CD4-positive, alpha-beta T cell (primary cell): Measurements from ENCODE around the gene POLRMT. TPM values are rescaled to one million over a fixed set of nuclear protein-coding genes. Genes with fewer than 3 reads are reported as not detected.

Experiments used
- ATAC-seq: fragments of 200-7000 bp; cut with Tn5 transposase; one replicate; pipeline ENCODE4 v1.10.0; 2022; ENCODE audit warnings: mild to moderate bottlenecking; ENCODE audit not compliant: poor library complexity
- CTCF ChIA-PET: fragments of 350-600 bp; sonication (Branson Sonifier 250); formaldehyde crosslinking; loops from one replicate; lab custom pipeline; 2021; ENCODE audit warnings: antibody characterized with exemption, inconsistent platforms; lab: Charles Lee
- POLR2A ChIA-PET: fragments of 350-600 bp; sonication (Branson Sonifier 250); formaldehyde crosslinking; loops from one replicate; lab custom pipeline; 2021; ENCODE audit warnings: antibody characterized with exemption, inconsistent platforms; lab: Charles Lee
- DNase-seq, 14 experiments: peaks; one replicate each; pipeline ENCODE4 v3.0.0-alpha.2; 2013 to 2020; ENCODE audit warnings: mixed read lengths in 2 of 14
- H3K27ac ChIP-seq, 2 donors: one replicate each; pipeline versions ENCODE4 v1.5.1 to v1.7.0; 2013; ENCODE audit warnings: low read length in 2 of 2, low read depth in 1 of 2, mild to moderate bottlenecking in 1 of 2
- H3K27me3 ChIP-seq, 2 experiments: 1 replicate in 1 of 2; 2 replicates in 1 of 2; pipeline versions ENCODE4 v1.6.1 to v1.7.0; 2013; ENCODE audit warnings: low read length in 2 of 2, control low read depth in 1 of 2, mild to moderate bottlenecking in 1 of 2, moderate library complexity in 1 of 2; ENCODE audit not compliant: insufficient read depth in 2 of 2, control insufficient read depth in 1 of 2
- H3K36me3 ChIP-seq: one replicate; pipeline ENCODE4 v1.6.1; 2013; ENCODE audit warnings: low read length, control low read depth; ENCODE audit not compliant: insufficient read depth
- H3K4me1 ChIP-seq: one replicate; pipeline ENCODE4 v1.6.1; 2013; ENCODE audit warnings: low read length, control low read depth; ENCODE audit not compliant: insufficient read depth
- H3K4me3 ChIP-seq: one replicate; pipeline ENCODE4 v1.5.1; 2013; ENCODE audit warnings: mild to moderate bottlenecking, low read length, moderate library complexity
- H3K9me3 ChIP-seq, 2 experiments: 1 replicate in 1 of 2; 2 replicates in 1 of 2; pipeline versions ENCODE4 v1.6.1 to v1.7.0; 2013; ENCODE audit warnings: low read length in 2 of 2, mild to moderate bottlenecking in 2 of 2, control low read depth in 1 of 2, moderate library complexity in 1 of 2; ENCODE audit not compliant: control insufficient read depth in 1 of 2, insufficient read depth in 1 of 2
- H3K27ac Mint-ChIP-seq: one replicate; pipeline ENCODE4 v1.8.0; 2020; ENCODE audit warnings: mixed read lengths
- H3K27me3 Mint-ChIP-seq: one replicate; pipeline ENCODE4 v1.8.0; 2021; ENCODE audit warnings: mixed read lengths
- H3K36me3 Mint-ChIP-seq: one replicate; pipeline ENCODE4 v1.8.0; 2021; ENCODE audit warnings: low read depth, mixed read lengths
- H3K4me1 Mint-ChIP-seq: one replicate; pipeline ENCODE4 v1.8.0; 2021; ENCODE audit warnings: low read depth, mixed read lengths
- H3K4me3 Mint-ChIP-seq: one replicate; pipeline ENCODE4 v1.8.0; 2020; ENCODE audit warnings: mild to moderate bottlenecking, mixed read lengths
- H3K9me3 Mint-ChIP-seq: one replicate; pipeline ENCODE4 v1.8.0; 2020; ENCODE audit warnings: mixed read lengths
- CTCF ChIP-seq: fragments of 200-600 bp; IDR thresholded peaks from one replicate; pipeline ENCODE4 v1.8.0; 2022; ENCODE audit warnings: antibody characterized with exemption, mild to moderate bottlenecking
- intact Hi-C, 2 experiments: fragments of 100-400 bp; cut with DNase I in 1 of 2; cut with micrococcal nuclease in 1 of 2; formaldehyde crosslinking; loops; one replicate each; pipeline versions ENCODE4 v1.15.1 to v1.9.0; 2023 to 2025; cut with DNase I, micrococcal nuclease
- total RNA-seq, 174 experiments: library from RNA in 2 of 174; stranded (reverse) in 2 of 174; gene quantifications; one replicate each; pipeline ENCODE4 v1.2.3 and lab custom pipeline; 2021 to 2026

POLRMT gene
- total RNA-seq, 2 experiments from 2014 or later: 54.4 to 56.2 TPM

DNA sequence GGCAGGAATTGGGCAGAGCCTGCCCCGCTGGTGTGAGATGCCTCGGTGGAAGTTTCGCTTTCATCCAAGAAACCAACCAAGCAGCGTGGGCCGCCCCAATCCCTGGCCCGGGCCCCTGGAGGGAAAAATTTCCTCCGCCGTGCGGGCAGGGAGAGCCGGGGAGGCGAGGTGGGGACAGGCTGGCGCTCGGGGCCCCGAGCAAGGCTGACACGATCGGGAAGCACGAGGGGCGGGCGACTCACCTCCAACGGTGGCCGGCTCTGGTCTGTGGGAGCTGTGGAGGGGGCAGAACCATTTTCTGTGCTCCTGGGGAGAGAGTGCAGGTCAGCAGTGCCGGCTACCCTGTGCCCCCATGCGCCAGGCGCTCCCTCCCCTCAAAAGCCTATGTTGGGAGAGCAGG is 18.7 kb upstream of the POLRMT start:
- Mint-ChIP-seq H3K27ac (no peak overlapping the region), H3K36me3 (peaks cover 38% of the 10 kb centered on the region), H3K4me1 (peaks cover 20% of the 10 kb centered on the region), H3K9me3 (no peaks in the 10 kb centered on the region), H3K27me3 (no peaks in the 10 kb centered on the region), H3K4me3 (no peak overlapping the region)
- intact Hi-C loops: no loop called here
- ChIA-PET POLR2A (interaction anchor here (0.9 kb wide), 1 partner anchor 9 kb away, joined by 4 read pairs; no protein-coding TSS in a partner anchor), CTCF (no interaction called here)
- no peak for DNase-seq
- Histone ChIP-seq H3K27me3 (no peaks in the 10 kb centered on the region), H3K9me3 (no peaks in the 10 kb centered on the region), H3K36me3 (peaks cover 77% of the 10 kb centered on the region), H3K4me1 (peaks cover 45% of the 10 kb centered on the region), H3K27ac (no peak overlapping the region), H3K4me3 (no peak overlapping the region)
- no peak for TF ChIP-seq CTCF
- ATAC-seq: no peak

DNA sequence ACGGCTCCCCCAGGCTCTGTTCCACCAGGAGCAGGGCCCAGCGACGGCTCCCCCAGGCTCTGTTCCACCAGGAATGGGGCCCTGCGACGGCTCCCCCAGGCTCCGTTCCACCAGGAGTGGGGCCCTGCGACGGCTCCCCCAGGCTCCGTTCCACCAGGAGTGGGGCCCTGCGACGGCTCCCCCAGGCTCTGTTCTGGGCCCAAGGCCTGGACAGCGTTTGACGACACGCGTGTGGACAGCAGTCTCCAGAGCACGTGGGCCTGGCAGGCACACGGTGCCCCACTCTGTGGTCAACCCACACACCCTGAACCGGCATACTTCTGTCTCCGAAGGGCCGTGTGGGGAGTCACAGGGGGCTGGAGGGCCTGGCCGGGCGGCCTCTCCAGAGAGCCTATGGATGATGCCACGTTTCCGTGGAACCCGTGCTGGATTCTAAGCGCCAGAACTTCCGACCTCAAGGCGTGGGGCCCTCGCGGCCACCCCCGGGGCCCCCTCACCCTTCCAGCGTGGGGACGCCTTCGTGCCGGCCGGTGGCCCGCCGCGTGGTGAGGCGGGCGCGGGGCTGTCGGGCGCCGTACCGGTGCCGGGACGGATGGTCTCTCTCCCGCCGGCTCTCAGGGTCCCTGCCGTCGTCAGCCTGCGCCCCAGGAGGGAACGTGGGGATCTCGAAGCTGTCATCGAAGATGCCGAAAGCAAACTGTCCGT is 17.9 kb upstream of the POLRMT start:
- intact Hi-C loops: no loop called here
- Histone ChIP-seq H3K4me3 (no peak overlapping the region), H3K4me1 (peaks cover 37% of the 10 kb centered on the region), H3K27me3 (no peaks in the 10 kb centered on the region), H3K27ac (no peak overlapping the region), H3K9me3 (no peaks in the 10 kb centered on the region), H3K36me3 (peaks cover 80% of the 10 kb centered on the region)
- Mint-ChIP-seq H3K4me3 (no peak overlapping the region), H3K4me1 (peaks cover 16% of the 10 kb centered on the region), H3K9me3 (no peaks in the 10 kb centered on the region), H3K27me3 (no peaks in the 10 kb centered on the region), H3K36me3 (peaks cover 37% of the 10 kb centered on the region), H3K27ac (peak overlapping the region; percentile 56)
- ATAC-seq (no peak), DNase-seq (peak in 1 of 14 experiments; percentile 27)
- TF ChIP-seq CTCF: no peak
- ChIA-PET POLR2A (no interaction called here), CTCF (no interaction called here)

- DNase-seq (no peak), ATAC-seq (no peak)
- H3K9me3 ChIP-seq: no peaks in the 10 kb centered on the region
- H3K36me3 Mint-ChIP-seq: peaks cover 35% of the 10 kb centered on the region
- intact Hi-C loops: no loop called here
- no peaks in the 10 kb centered on the region for H3K9me3 Mint-ChIP-seq
- H3K27ac Mint-ChIP-seq: no peak overlapping the region
- H3K27ac ChIP-seq: no peak overlapping the region
- ChIA-PET POLR2A (no interaction called here), CTCF (interaction anchor here (0.6 kb wide), 1 partner anchor 69 kb away, joined by 4 read pairs; no protein-coding TSS in a partner anchor)
- peaks cover 78% of the 10 kb centered on the region for H3K36me3 ChIP-seq
- no peaks in the 10 kb centered on the region for H3K27me3 ChIP-seq
- H3K4me3 Mint-ChIP-seq: no peak overlapping the region
- H3K4me3 ChIP-seq: no peak overlapping the region
- no peaks in the 10 kb centered on the region for H3K27me3 Mint-ChIP-seq
- peaks cover 5% of the 10 kb centered on the region for H3K4me1 Mint-ChIP-seq
- peaks cover 26% of the 10 kb centered on the region for H3K4me1 ChIP-seq
- TF ChIP-seq CTCF: no peak
These were observed 16.8 kb upstream of the POLRMT start for GRCh38 chr19:650121-650520.
